NOMO-1 treated with dmso at 0.1 percent for 144 hours (cell line): ENCODE measurements around the gene MYT1.

ENCODE experiments used
- DNase-seq: peaks from one replicate; lab custom pipeline; 2025; ENCODE audit not compliant: unreplicated experiment; lab: John Stamatoyannopoulos, UW

The MYT1 gene

GRCh38 chr20:64188682-64189529 lies 24.7 kb downstream of the MYT1 start:
- DNase-seq, result no peak

- no peak for DNase-seq
These were observed 25.3 kb downstream of the MYT1 start for GRCh38 chr20:64189530-64189966.

GRCh38 chr20:64189986-64190385 lies 25.7 kb downstream of the MYT1 start:
- no peak for DNase-seq

GRCh38 chr20:64191002-64191401 lies 26.8 kb downstream of the MYT1 start:
- no peak for DNase-seq

GRCh38 chr20:64192406-64192805 lies 28.2 kb downstream of the MYT1 start:
- DNase-seq, result no peak

- no peak for DNase-seq
These were observed 28.8 kb downstream of the MYT1 start for GRCh38 chr20:64193058-64193457.

GRCh38 chr20:64194269-64194668 lies 30.0 kb downstream of the MYT1 start:
- DNase-seq, result no peak

GRCh38 chr20:64196309-64196708 lies 32.1 kb downstream of the MYT1 start:
- DNase-seq, result no peak

- DNase-seq, result no peak
These were observed 32.6 kb downstream of the MYT1 start for GRCh38 chr20:64196847-64197306.

- DNase-seq, result no peak
These were observed 34.1 kb downstream of the MYT1 start for GRCh38 chr20:64198347-64198746.

- no peak for DNase-seq
These were observed 35.1 kb downstream of the MYT1 start for GRCh38 chr20:64199395-64199794.

- no peak for DNase-seq
These were observed 36.5 kb downstream of the MYT1 start for GRCh38 chr20:64200740-64201139.

- DNase-seq, result no peak
These were observed 37.4 kb downstream of the MYT1 start for GRCh38 chr20:64201653-64202052.

- DNase-seq, result no peak
These were observed 39.0 kb downstream of the MYT1 start for GRCh38 chr20:64203037-64203777.

- DNase-seq, result no peak
These were observed 41.4 kb downstream of the MYT1 start for GRCh38 chr20:64205611-64206026.

GRCh38 chr20:64206614-64207013 lies 42.4 kb downstream of the MYT1 start:
- no peak for DNase-seq

- no peak for DNase-seq
These were observed 43.7 kb downstream of the MYT1 start for GRCh38 chr20:64207641-64208590.

GRCh38 chr20:64209148-64209547 lies 44.9 kb downstream of the MYT1 start:
- DNase-seq, result no peak

- DNase-seq, result no peak
These were observed 46.6 kb downstream of the MYT1 start for GRCh38 chr20:64210656-64211369.

- no peak for DNase-seq
These were observed 47.8 kb downstream of the MYT1 start for GRCh38 chr20:64211874-64212658.
